Fibroblast of pulmonary artery (primary cell): Measurements from ENCODE around the gene C17orf78.
"Not testable (repeated sequence)": the region's sequence is repeated elsewhere in the genome, so short reads cannot be mapped to it uniquely, and the experiment has no call there.

ENCODE experiments used
- DNase-seq: peaks from one replicate; pipeline ENCODE4 v3.0.0-alpha.2; 2010; ENCODE audit warnings: low read depth
- H3K4me3 ChIP-seq: replicated peaks from 2 replicates; pipeline ENCODE4 v1.5.1; 2011; ENCODE audit warnings: low read depth, mild to moderate bottlenecking, control low read depth, low read length, moderate library complexity
- TF ChIP-seq, protein P1 (sequence below): IDR thresholded peaks from 2 replicates; pipeline ENCODE4 v1.5.1; 2011; ENCODE audit warnings: mild to moderate bottlenecking, control low read depth, low read length, inconsistent platforms; ENCODE audit errors: missing control alignments

C17orf78 gene

DNA sequence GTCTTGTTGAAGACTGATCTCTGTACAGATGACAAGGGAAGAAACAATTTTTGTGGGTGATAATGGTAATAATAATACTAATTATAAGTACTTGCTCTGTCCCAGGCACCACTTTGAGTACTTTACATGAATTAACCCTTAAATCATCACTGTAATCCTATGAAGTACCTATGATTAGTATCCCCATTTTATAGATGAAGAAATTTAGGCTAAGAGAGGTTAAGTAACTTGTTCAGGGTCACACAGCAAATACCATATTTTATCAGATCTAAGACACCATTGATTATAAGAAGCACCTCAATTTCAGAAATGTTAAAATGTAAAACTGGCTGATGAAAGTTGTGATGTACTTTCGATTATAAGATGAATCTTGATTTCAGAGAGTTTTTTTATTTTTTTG lies 49.5 kb downstream of the C17orf78 start:
- H3K4me3 ChIP-seq, result no peak overlapping the region
- TF ChIP-seq, protein P1, sequence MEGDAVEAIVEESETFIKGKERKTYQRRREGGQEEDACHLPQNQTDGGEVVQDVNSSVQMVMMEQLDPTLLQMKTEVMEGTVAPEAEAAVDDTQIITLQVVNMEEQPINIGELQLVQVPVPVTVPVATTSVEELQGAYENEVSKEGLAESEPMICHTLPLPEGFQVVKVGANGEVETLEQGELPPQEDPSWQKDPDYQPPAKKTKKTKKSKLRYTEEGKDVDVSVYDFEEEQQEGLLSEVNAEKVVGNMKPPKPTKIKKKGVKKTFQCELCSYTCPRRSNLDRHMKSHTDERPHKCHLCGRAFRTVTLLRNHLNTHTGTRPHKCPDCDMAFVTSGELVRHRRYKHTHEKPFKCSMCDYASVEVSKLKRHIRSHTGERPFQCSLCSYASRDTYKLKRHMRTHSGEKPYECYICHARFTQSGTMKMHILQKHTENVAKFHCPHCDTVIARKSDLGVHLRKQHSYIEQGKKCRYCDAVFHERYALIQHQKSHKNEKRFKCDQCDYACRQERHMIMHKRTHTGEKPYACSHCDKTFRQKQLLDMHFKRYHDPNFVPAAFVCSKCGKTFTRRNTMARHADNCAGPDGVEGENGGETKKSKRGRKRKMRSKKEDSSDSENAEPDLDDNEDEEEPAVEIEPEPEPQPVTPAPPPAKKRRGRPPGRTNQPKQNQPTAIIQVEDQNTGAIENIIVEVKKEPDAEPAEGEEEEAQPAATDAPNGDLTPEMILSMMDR, result no peak

DNA sequence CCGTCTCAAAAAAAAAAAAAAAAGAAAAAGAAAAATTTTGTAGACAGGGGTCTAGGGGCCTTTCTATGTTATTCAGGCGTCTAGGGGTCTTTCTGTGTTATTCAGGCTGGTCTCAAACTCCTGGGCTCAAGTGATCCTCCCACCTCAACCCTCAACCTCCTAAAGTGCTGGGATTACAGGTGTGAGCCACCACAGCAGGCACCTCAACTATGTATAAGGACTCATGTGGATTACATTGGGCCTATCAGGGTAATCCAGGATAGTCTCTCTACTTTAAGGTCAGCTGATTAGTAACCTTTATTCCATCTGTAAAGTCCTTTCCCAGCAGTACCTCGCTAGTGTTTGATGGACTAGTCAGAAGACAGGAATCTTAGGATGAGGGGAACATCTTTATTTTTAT lies 53.3 kb downstream of the C17orf78 start:
- TF ChIP-seq, protein P1, result no peak
- no peak for DNase-seq

More for the DNA sequence above, 49.5 kb downstream of the C17orf78 start:
- DNase-seq, result no peak

DNA sequence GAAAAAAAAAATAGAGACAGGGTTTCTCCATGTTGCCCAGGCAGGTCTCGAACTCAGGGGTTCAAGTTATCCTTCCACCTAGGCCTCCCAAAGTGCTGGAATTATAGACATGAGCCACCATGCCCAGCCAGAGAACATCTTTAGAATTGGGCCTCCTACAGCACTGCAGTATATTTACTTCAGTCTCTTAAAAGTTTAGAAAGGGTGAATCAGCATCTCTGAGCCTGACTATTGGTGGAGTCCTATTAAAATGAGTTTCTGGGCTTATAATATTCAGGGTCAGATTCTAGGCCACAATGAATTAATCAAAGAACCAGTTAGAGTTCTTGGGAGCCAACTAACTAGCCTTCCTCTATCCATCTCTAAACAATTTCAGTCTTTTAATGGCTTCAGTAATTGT lies 53.7 kb downstream of the C17orf78 start:
- TF ChIP-seq, protein P1, result no peak
- H3K4me3 ChIP-seq, result no peak overlapping the region
- no peak for DNase-seq

More for the DNA sequence above, 53.3 kb downstream of the C17orf78 start:
- H3K4me3 ChIP-seq, result no peak overlapping the region

DNA sequence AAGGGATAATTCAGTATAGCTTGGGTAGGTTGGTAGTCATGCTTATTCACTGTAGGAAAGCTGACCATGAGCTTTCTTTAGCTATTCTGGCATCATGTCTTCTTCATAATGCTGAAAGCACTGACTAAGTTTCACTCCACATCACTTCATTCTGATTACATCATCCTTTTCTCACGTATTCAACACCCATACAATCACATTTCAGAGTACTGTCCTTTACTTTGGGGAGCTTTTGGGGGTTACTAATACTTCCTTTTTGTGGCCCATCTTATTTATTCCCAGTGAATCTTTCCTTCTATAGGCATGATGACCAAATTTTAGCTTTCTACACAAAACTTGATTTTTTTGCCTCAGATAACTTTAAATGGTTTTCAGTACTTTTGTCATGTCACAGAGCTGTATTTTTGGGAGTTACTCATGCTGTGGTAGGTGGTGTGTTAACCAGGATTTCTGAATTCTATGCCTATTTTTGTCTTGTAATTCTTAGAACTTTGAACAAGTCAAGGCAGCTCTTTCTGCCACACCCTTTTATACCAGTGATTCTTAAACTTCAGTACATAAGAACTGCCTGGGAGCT lies 54.4 kb downstream of the C17orf78 start:
- DNase-seq, result peak; percentile 39

DNA sequence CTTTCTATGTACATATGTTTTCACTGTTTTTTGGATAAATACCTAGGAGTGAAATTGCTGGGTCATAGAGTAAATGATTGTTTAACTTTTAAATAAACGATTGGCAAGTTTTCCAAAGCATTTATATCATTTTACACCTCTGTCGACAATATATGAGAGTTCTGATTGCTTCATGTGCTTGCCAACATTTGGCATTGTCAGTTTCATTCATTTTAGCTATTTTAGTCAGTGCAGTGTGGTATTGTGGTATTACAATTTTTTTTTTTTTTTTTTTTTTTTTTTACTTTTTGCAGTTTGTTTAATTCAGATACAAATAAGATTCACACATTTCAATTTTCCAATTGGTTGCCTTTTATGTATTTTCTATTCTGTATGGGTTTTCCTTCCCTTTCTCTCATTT lies 56.9 kb downstream of the C17orf78 start:
- no peak overlapping the region for H3K4me3 ChIP-seq
- no peak for DNase-seq
- TF ChIP-seq, protein P1, result no peak

More for the DNA sequence above, 54.4 kb downstream of the C17orf78 start:
- no peak overlapping the region for H3K4me3 ChIP-seq
- TF ChIP-seq, protein P1, result no peak

DNA sequence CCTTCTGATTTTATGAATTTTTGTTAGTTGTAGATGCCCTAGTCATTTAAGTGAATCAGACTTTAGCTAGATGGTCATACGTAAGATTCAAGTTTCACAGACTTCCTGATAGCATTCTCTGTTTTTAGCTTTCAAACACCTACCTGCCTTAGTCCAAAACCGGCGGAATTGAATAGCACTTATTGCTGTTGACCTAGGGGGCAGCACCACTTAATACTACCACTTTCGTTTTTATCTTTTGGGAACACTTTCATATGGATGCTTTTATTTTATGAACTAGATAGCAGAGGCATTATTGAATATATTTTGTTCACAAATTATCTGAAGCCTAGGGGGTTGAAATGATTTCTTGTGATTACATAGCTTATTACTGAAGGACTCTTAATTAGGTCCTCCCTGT lies 62.4 kb downstream of the C17orf78 start:
- no peak overlapping the region for H3K4me3 ChIP-seq
- DNase-seq, result no peak
- TF ChIP-seq, protein P1, result peak; percentile 18

DNA sequence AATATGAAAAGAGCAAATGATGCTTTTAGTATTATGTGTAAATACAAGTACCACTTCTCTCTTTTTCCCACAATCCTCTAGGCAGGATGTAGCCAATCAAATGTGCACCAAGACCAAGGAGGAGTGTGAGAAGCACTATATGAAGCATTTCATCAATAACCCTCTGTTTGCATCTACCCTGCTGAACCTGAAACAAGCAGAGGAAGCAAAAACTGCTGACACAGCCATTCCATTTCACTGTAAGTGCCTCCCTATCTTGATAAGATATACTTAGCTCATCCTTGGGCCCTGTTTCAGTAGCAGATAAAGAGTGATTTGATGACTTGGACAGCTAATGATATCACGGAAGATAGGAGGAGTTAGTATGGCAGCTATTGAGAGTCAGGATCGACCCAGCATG lies 64.6 kb downstream of the C17orf78 start:
- no peak overlapping the region for H3K4me3 ChIP-seq
- TF ChIP-seq, protein P1, result no peak
- DNase-seq, result no peak

DNA sequence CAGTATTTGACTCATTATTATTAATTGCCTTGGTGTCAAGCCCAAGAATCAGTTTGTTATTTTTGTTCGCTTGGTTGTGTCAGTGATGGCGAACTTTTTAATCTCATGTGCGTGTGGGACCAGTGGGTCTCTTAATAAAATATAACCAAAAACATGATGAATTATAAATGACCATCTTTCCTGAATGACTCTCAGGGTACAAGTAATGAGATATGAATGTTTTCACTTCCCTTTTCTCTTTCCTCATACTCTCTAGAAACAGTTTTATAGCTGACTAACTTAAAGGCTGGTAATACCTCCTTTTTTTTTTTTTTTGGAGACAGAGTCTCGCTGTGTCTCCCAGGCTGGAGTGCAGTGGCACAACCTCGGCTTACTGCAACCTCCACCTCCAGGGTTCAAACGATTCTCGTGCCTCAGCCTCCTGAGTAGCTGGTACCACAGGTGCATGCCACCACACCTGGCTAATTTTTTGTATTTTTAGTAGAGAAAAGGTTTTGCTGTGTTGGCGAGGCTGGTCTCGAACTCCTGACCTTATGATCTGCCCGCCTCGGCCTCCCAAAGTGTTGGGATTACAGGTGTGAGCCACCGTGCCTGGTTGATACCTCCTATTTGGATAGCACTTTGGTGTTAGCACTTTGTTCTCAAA lies 65.7 kb downstream of the C17orf78 start:
- DNase-seq, H3K4me3 ChIP-seq: not testable (repeated sequence)
